HL-60 (cell line): Measurements from ENCODE around the gene POM121L2.

ENCODE experiments used
- CTCF ChIP-seq: IDR thresholded peaks from one replicate; pipeline ENCODE4 v1.5.1; 2011; ENCODE audit warnings: low read length, control low read depth, inconsistent platforms; ENCODE audit not compliant: insufficient read depth
- GABPA ChIP-seq: IDR thresholded peaks from 2 replicates; pipeline ENCODE4 v1.6.1; 2012; ENCODE audit warnings: low read depth
- POLR2AphosphoS5 ChIP-seq: IDR thresholded peaks from 2 replicates; pipeline ENCODE4 v1.6.1; 2012; ENCODE audit warnings: low read depth
- REST ChIP-seq: IDR thresholded peaks from 2 replicates; pipeline ENCODE4 v1.6.1; 2012; ENCODE audit warnings: low read depth; ENCODE audit not compliant: insufficient replicate concordance
- SPI1 ChIP-seq: IDR thresholded peaks from 2 replicates; pipeline ENCODE4 v1.6.1; 2012; ENCODE audit warnings: low read depth, mild to moderate bottlenecking, borderline replicate concordance

GRCh38 chr6:27287751-27288135 is 24.3 kb downstream of the POM121L2 start:
- TF ChIP-seq CTCF, result no peak
- TF ChIP-seq POLR2AphosphoS5, result no peak
- TF ChIP-seq GABPA, result no peak
- TF ChIP-seq REST, result no peak
- no peak for TF ChIP-seq SPI1
